Panc1 (cell line): Measurements from ENCODE around the gene CHRD. TPM values are rescaled to one million over a fixed set of nuclear protein-coding genes. Genes with fewer than 3 reads are reported as not detected.

Experiments used
- ATAC-seq: fragments of 200-7000 bp; cut with Tn5 transposase; 2 replicates; pipeline ENCODE4 v1.9.1; 2020; ENCODE audit warnings: mild to moderate bottlenecking, moderate library complexity
- BruUV-seq: library from RNA; stranded (reverse); fragments of 400-500 nt; replicated peaks from 2 replicates; lab custom pipeline; 2021; lab: Mats Ljungman, UMichigan
- CTCF ChIA-PET: fragments of 300-600 bp; sonication (Branson Sonifier 250); formaldehyde crosslinking; loops from one replicate; lab custom pipeline; 2022; ENCODE audit warnings: antibody characterized with exemption; lab: Charles Lee
- POLR2A ChIA-PET: fragments of 300-600 bp; sonication (Branson Sonifier 250); formaldehyde crosslinking; loops from one replicate; lab custom pipeline; 2022; ENCODE audit warnings: antibody characterized with exemption; lab: Charles Lee
- DNase-seq: peaks from one replicate; pipeline ENCODE4 v3.0.0-alpha.2; 2010; ENCODE audit warnings: low read depth, low spot score
- H3K27ac ChIP-seq: 2 replicates; pipeline ENCODE4 v1.5.1; 2011; ENCODE audit warnings: mild to moderate bottlenecking, low read length, inconsistent platforms
- H3K27me3 ChIP-seq: fragments of 200-500 bp; sonication (Bioruptor generic); 2 replicates; pipeline ENCODE4 v1.6.0; 2014; ENCODE audit warnings: low read length, inconsistent platforms; ENCODE audit not compliant: control insufficient read depth, insufficient read depth
- H3K36me3 ChIP-seq: fragments of 200-500 bp; sonication (Bioruptor generic); 2 replicates; pipeline ENCODE4 v1.5.1; 2014; ENCODE audit warnings: inconsistent platforms, mild to moderate bottlenecking, low read length, moderate library complexity; ENCODE audit not compliant: control insufficient read depth, insufficient read depth
- H3K4me1 ChIP-seq: 2 replicates; pipeline ENCODE4 v1.5.1; 2011; ENCODE audit warnings: inconsistent platforms, mild to moderate bottlenecking, low read length, moderate library complexity; ENCODE audit not compliant: control insufficient read depth, insufficient read depth
- H3K4me3 ChIP-seq, 2 experiments: 2 replicates each; pipeline ENCODE4 v1.5.1; 2011 to 2012; ENCODE audit warnings: low read depth in 2 of 2, low read length in 2 of 2, mild to moderate bottlenecking in 2 of 2, inconsistent platforms in 1 of 2, moderate library complexity in 1 of 2
- H3K9me3 ChIP-seq: fragments of 200-500 bp; sonication (Bioruptor generic); 2 replicates; pipeline ENCODE4 v1.5.1; 2014; ENCODE audit warnings: low read depth, mild to moderate bottlenecking, inconsistent platforms, low read length, moderate library complexity; ENCODE audit not compliant: control insufficient read depth, insufficient read depth
- POLR2AphosphoS5 ChIP-seq: IDR thresholded peaks from 2 replicates; pipeline ENCODE4 v1.6.1; 2012; ENCODE audit warnings: mild to moderate bottlenecking, low read depth, low read length, moderate library complexity
- REST ChIP-seq, 2 experiments: IDR thresholded peaks; 2 replicates each; pipeline ENCODE4 v1.6.1; 2011 to 2012; ENCODE audit warnings: low read depth in 2 of 2, control low read depth in 1 of 2, low read length in 1 of 2, mild to moderate bottlenecking in 1 of 2, moderate library complexity in 1 of 2; ENCODE audit not compliant: insufficient read depth in 1 of 2
- SIN3A ChIP-seq: IDR thresholded peaks from 2 replicates; pipeline ENCODE4 v1.6.1; 2012; ENCODE audit warnings: low read depth, mild to moderate bottlenecking, low read length, moderate library complexity, borderline replicate concordance; ENCODE audit not compliant: insufficient read depth
- TCF7L2 ChIP-seq: IDR thresholded peaks from 2 replicates; pipeline ENCODE4 v1.6.1; 2011; ENCODE audit warnings: mild to moderate bottlenecking, low read depth, low read length, inconsistent platforms
- in situ Hi-C: cut with HindIII; loops from 2 replicates; pipeline ENCODE4 v1.10.0; 2016; ENCODE audit warnings: low sequenced_read_pairs, low pct_unique_long_range_greater_than_20kb
- intact Hi-C: fragments of 100-400 bp; cut with micrococcal nuclease; formaldehyde crosslinking; loops from one replicate; pipeline ENCODE4 v1.10.0; 2022; ENCODE audit not compliant: unreplicated experiment
- total RNA-seq: library from RNA; stranded (reverse); gene quantifications from one replicate; pipeline ENCODE4 v1.2.1, GENCODE V29; 2021; ENCODE audit not compliant: unreplicated experiment
- TF ChIP-seq, protein P1 (sequence below): fragments of 450-650 bp; IDR thresholded peaks from 2 replicates; pipeline ENCODE4 v1.5.1; 2017; ENCODE audit warnings: mild to moderate bottlenecking

CHRD gene
- total RNA-seq, 1 experiment from 2014 or later, result 1.4 TPM

DNA sequence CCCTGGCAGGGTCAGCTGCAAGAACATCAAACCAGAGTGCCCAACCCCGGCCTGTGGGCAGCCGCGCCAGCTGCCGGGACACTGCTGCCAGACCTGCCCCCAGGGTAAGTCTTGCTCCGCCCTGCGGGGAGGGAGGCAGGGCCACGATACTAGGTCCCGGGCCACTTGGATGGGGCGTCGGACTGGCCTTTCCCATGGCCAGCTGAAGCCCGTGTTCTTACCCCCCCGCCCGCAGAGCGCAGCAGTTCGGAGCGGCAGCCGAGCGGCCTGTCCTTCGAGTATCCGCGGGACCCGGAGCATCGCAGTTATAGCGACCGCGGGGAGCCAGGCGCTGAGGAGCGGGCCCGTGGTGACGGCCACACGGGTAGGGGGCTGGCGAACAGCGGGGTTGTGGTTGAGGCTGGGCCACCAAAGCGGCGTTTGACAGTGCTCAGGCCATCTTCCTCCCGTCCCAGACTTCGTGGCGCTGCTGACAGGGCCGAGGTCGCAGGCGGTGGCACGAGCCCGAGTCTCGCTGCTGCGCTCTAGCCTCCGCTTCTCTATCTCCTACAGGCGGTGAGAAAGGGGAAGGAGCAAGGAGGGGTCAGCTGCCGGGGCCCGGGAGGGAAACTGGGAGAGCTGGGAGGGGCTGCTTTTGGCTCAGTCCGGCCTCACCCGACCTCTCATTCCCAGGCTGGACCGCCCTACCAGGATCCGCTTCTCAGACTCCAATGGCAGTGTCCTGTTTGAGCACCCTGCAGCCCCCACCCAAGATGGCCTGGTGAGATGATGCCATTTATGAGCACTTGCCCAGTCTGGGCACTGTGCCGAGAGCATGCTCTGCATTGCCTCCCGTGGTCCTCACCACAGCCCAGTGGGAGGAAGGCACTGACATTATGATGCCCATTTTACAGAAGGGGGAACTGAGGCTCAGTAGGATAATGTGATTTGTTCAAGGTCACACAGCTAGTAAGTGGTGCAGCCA lies 1.7 kb downstream of the CHRD start:
- H3K27me3 ChIP-seq, result peaks cover 8% of the 10 kb centered on the region; the same call in 1 of the 2 replicates
- no TSS peak for BruUV-seq

DNA sequence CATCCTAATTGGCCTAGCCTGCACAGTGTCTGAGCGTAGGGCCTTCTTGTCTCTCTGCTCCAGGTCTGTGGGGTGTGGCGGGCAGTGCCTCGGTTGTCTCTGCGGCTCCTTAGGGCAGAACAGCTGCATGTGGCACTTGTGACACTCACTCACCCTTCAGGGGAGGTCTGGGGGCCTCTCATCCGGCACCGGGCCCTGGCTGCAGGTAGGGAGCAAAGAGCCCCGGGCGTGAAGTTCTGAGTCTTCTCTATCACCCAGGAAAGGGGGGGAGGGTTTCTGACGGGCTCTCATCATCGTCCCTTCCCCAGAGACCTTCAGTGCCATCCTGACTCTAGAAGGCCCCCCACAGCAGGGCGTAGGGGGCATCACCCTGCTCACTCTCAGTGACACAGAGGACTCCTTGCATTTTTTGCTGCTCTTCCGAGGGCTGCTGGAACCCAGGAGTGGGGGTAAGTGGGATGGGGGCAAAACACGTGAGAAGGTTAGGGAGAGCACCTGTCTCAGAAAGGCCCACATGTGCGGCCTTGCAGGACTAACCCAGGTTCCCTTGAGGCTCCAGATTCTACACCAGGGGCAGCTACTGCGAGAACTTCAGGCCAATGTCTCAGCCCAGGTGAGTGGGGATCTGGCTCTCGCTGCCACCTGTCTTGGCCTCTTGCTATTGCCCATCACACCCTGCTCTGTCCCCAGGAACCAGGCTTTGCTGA lies 2.6 kb downstream of the CHRD start:
- intact Hi-C loops (no loop called here), in situ Hi-C loops (no loop called here)
- Histone ChIP-seq H3K27ac (no peak overlapping the region), H3K9me3 (no peaks in the 10 kb centered on the region), H3K27me3 (peaks cover 8% of the 10 kb centered on the region; the same call in 1 of the 2 replicates), H3K36me3 (no peaks in the 10 kb centered on the region), H3K4me1 (no peaks in the 10 kb centered on the region), H3K4me3 (no peak overlapping the region)
- DNase-seq (no peak), ATAC-seq (no peak; the same call in 1 of the 2 replicates)
- CTCF ChIA-PET, result no interaction called here
- no TSS peak for BruUV-seq
- POLR2A ChIA-PET, result no interaction called here
- TF ChIP-seq, protein P1, sequence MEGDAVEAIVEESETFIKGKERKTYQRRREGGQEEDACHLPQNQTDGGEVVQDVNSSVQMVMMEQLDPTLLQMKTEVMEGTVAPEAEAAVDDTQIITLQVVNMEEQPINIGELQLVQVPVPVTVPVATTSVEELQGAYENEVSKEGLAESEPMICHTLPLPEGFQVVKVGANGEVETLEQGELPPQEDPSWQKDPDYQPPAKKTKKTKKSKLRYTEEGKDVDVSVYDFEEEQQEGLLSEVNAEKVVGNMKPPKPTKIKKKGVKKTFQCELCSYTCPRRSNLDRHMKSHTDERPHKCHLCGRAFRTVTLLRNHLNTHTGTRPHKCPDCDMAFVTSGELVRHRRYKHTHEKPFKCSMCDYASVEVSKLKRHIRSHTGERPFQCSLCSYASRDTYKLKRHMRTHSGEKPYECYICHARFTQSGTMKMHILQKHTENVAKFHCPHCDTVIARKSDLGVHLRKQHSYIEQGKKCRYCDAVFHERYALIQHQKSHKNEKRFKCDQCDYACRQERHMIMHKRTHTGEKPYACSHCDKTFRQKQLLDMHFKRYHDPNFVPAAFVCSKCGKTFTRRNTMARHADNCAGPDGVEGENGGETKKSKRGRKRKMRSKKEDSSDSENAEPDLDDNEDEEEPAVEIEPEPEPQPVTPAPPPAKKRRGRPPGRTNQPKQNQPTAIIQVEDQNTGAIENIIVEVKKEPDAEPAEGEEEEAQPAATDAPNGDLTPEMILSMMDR, result no peak
- TF ChIP-seq TCF7L2 (no peak), POLR2AphosphoS5 (no peak), SIN3A (no peak), REST (IDR thresholded peaks at IDR 0.05; ENCODE audit: insufficient read depth in 1 of 2, low read depth in 2 of 2, low read length in 1 of 2) (no peak)

More for the DNA sequence above, 1.7 kb downstream of the CHRD start:
- ATAC-seq (no peak), DNase-seq (no peak)
- no peak for TF ChIP-seq SIN3A
- H3K27ac ChIP-seq, result no peak overlapping the region
- no peaks in the 10 kb centered on the region for H3K4me1 ChIP-seq
- CTCF ChIA-PET, result interaction anchor here (0.8 kb wide), 1 partner anchor 10 kb away, joined by 3 read pairs; no protein-coding TSS in a partner anchor
- intact Hi-C loops (no loop called here), in situ Hi-C loops (no loop called here)
- POLR2A ChIA-PET, result no interaction called here
- H3K36me3 ChIP-seq, result no peaks in the 10 kb centered on the region
- no peak overlapping the region for H3K4me3 ChIP-seq
- H3K9me3 ChIP-seq, result no peaks in the 10 kb centered on the region
